B cell (primary cell): ENCODE data around the gene GZMM. TPM values are rescaled to one million over a fixed set of nuclear protein-coding genes. Genes with fewer than 3 reads are reported as not detected.

Experiments
- ATAC-seq: fragments of 200-7000 bp; cut with Tn5 transposase; one replicate; pipeline ENCODE4 v1.10.0; 2021; ENCODE audit warnings: low read depth, mild to moderate bottlenecking, moderate number of reproducible peaks, moderate library complexity
- CTCF ChIA-PET: fragments of 350-600 bp; sonication (Branson Sonifier 250); formaldehyde crosslinking; loops from one replicate; lab custom pipeline; 2021; ENCODE audit warnings: antibody characterized with exemption, inconsistent platforms; lab: Charles Lee
- POLR2A ChIA-PET: fragments of 350-600 bp; sonication (Branson Sonifier 250); formaldehyde crosslinking; loops from one replicate; lab custom pipeline; 2021; ENCODE audit warnings: antibody characterized with exemption; lab: Charles Lee
- DNase-seq: peaks from one replicate; pipeline ENCODE4 v3.0.0; 2013
- H2AFZ ChIP-seq: 2 replicates; pipeline ENCODE4 v1.6.1; 2012; ENCODE audit warnings: mild to moderate bottlenecking, low read depth, low read length; ENCODE audit not compliant: insufficient read depth, poor library complexity, severe bottlenecking
- H3K27ac ChIP-seq, 2 donors: 1 replicate in 1 of 2; 2 replicates in 1 of 2; pipeline ENCODE4 v1.5.1; 2012 to 2013; ENCODE audit warnings: low read length in 2 of 2, mild to moderate bottlenecking in 2 of 2, moderate library complexity in 1 of 2
- H3K27me3 ChIP-seq, 4 experiments: fragments of 200-600 bp in 1 of 4; sonication (generic) in 1 of 4; replicated peaks in 1 of 4; 1 replicate in 2 of 4; 2 replicates in 2 of 4; pipeline versions ENCODE4 v1.6.1 to v1.7.0; 2013 to 2016; ENCODE audit warnings: low read length in 3 of 4, mild to moderate bottlenecking in 2 of 4, mixed read lengths in 1 of 4, moderate library complexity in 1 of 4; ENCODE audit not compliant: insufficient read depth in 4 of 4, control insufficient read depth in 3 of 4; ENCODE audit errors: control extremely low read depth in 1 of 4
- H3K36me3 ChIP-seq, 2 experiments: replicated peaks in 1 of 2; 1 replicate in 1 of 2; 2 replicates in 1 of 2; pipeline versions ENCODE4 v1.6.1 to v1.7.1; 2013; ENCODE audit warnings: low read length in 1 of 2; ENCODE audit not compliant: insufficient read depth in 2 of 2, control insufficient read depth in 1 of 2; ENCODE audit errors: control extremely low read depth in 1 of 2, extremely low read depth in 1 of 2
- H3K4me1 ChIP-seq, 2 donors: fragments of 200-600 bp in 1 of 2; sonication (generic) in 1 of 2; 1 replicate in 1 of 2; 2 replicates in 1 of 2; pipeline versions ENCODE4 v1.5.1 to v1.6.1; 2013 to 2017; ENCODE audit warnings: low read length in 2 of 2; ENCODE audit not compliant: control insufficient read depth in 2 of 2, insufficient read depth in 2 of 2
- H3K4me2 ChIP-seq: replicated peaks from 2 replicates; pipeline ENCODE3; 2012; ENCODE audit warnings: mild to moderate bottlenecking, low read depth, low read length; ENCODE audit not compliant: poor library complexity, severe bottlenecking
- H3K4me3 ChIP-seq, 5 experiments: fragments of 200-600 bp in 1 of 5; sonication (generic) in 1 of 5; 1 replicate in 3 of 5; 2 replicates in 2 of 5; pipeline versions ENCODE4 v1.5.1 to v1.7.0; 2011 to 2016; ENCODE audit warnings: low read length in 4 of 5, mild to moderate bottlenecking in 4 of 5, low read depth in 2 of 5, control low read depth in 1 of 5, moderate library complexity in 1 of 5; ENCODE audit not compliant: insufficient read depth in 1 of 5; ENCODE audit errors: control extremely low read depth in 1 of 5, extremely low read depth in 1 of 5
- H3K79me2 ChIP-seq: fragments of 200-600 bp; sonication (generic); one replicate; pipeline ENCODE4 v1.6.0; 2016; ENCODE audit warnings: low read length; ENCODE audit not compliant: control insufficient read depth, insufficient read depth
- H3K9ac ChIP-seq: fragments of 200-600 bp; sonication (generic); 2 replicates; pipeline ENCODE4 v1.6.1; 2017; ENCODE audit warnings: mild to moderate bottlenecking, low read length, moderate library complexity
- H3K9me3 ChIP-seq, 3 donors: one replicate each; pipeline versions ENCODE4 v1.6.1 to v1.7.1; 2013; ENCODE audit warnings: low read length in 2 of 3; ENCODE audit not compliant: control insufficient read depth in 2 of 3, insufficient read depth in 1 of 3; ENCODE audit errors: control extremely low read depth in 1 of 3
- H4K20me1 ChIP-seq: 2 replicates; pipeline ENCODE4 v1.6.0; 2012; ENCODE audit warnings: mild to moderate bottlenecking, low read length; ENCODE audit not compliant: insufficient read depth, control insufficient read depth, poor library complexity, severe bottlenecking
- H3K27ac Mint-ChIP-seq: one replicate; pipeline ENCODE4 v1.8.0; 2021; ENCODE audit warnings: mixed read lengths
- H3K27me3 Mint-ChIP-seq: one replicate; pipeline ENCODE4 v1.8.0; 2021; ENCODE audit warnings: mixed read lengths
- H3K4me1 Mint-ChIP-seq: one replicate; pipeline ENCODE4 v1.8.0; 2021; ENCODE audit warnings: mixed read lengths
- H3K4me3 Mint-ChIP-seq: one replicate; pipeline ENCODE4 v1.8.0; 2021; ENCODE audit warnings: mixed read lengths
- H3K9me3 Mint-ChIP-seq: one replicate; pipeline ENCODE4 v1.8.0; 2022; ENCODE audit warnings: mixed read lengths; ENCODE audit not compliant: insufficient read depth
- EZH2 ChIP-seq: IDR thresholded peaks from 2 replicates; pipeline ENCODE4 v1.6.1; 2012; ENCODE audit warnings: borderline replicate concordance, low read depth, mild to moderate bottlenecking, moderate library complexity, low read length; ENCODE audit not compliant: insufficient read depth, poor library complexity, severe bottlenecking
- WGBS: methylation state at CpG from one replicate; pipeline ENCODE4 v1.1.5; 2013; ENCODE audit warnings: missing lambda C conversion rate; ENCODE audit not compliant: insufficient coverage; 5-methylcytosine and 5-hydroxymethylcytosine counted together
- intact Hi-C: fragments of 100-400 bp; cut with micrococcal nuclease; formaldehyde crosslinking; loops from one replicate; pipeline ENCODE4 v1.10.0; 2022
- polyA plus RNA-seq: library from polyadenylated mRNA; depleted of rRNA; stranded (reverse); fragments of >200 nt; gene quantifications from 2 replicates; pipeline ENCODE4 v1.2.3, GENCODE V29; 2012
- total RNA-seq, 2 donors: library from RNA; stranded (reverse); fragments of 120-200 nt in 1 of 2; gene quantifications; 1 replicate in 1 of 2; 2 replicates in 1 of 2; pipeline versions ENCODE4 v1.2.3 to v1.2.4, GENCODE V29; 2013 to 2022
- TF ChIP-seq, protein P1 (sequence below): fragments of 200-600 bp; IDR thresholded peaks from one replicate; pipeline ENCODE4 v1.8.0; 2022; ENCODE audit warnings: antibody characterized with exemption, mild to moderate bottlenecking

GZMM gene
- total and polyA plus RNA-seq, 2 donors (not counting 1 experiment from before 2014, with no cell fraction given): 2.1 TPM; not detected in 1

DNA sequence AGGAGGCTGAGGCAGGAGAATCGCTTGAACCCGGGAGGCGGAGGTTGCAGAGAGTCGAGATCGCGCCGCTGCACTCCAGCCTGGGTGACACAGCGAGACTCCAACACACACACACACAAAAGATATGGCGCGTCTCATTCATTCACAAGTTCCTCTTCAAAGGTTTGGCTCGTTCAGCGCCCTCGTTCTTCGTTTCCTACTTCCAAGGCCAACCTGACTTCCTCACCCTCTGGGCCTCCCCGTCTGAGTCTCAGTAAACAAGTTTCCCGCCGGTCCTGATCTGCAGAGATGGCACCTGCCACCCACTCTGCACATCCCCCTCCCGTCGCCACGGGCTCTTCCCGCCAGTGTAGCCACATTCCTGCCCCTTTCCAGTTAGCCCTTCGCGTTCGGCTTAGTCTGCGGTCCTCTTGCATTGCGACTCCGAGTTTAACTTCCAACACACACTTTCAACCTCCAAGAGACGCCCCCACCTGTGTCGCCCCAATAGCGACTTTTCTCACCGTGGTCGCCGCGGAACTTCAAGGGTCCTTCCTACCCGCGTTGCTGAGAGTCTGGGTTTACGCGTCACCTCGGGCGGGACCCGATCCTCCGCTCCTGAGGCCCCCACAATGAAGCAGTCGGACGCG, 27.2 kb downstream of the GZMM start:
- DNase-seq (peak; percentile 78), ATAC-seq (peak; percentile 8)
- peak overlapping the region; percentile 85 to 89 for H3K27ac ChIP-seq
- H3K4me3 Mint-ChIP-seq: peak overlapping the region; percentile 99
- H3K9me3 Mint-ChIP-seq: no peaks in the 10 kb centered on the region
- ChIA-PET CTCF (no interaction called here), POLR2A (interaction anchor here (0.6 kb wide), 1 partner anchor 49 kb away, joined by 4 read pairs; no protein-coding TSS in a partner anchor)
- peaks cover 30% of the 10 kb centered on the region for H4K20me1 ChIP-seq
- H3K9ac ChIP-seq: peak overlapping the region; percentile 87
- intact Hi-C loops: loop anchor here (5.0 kb wide), 1 partner anchor 836 kb away; the partner anchor contains the start of gene DAZAP1
- peaks cover 36% of the 10 kb centered on the region for H3K79me2 ChIP-seq
- WGBS: under 1% methylated on average over 45 of the region's 45 CpGs
- no peaks in the 10 kb centered on the region for H3K27me3 Mint-ChIP-seq
- H3K4me3 ChIP-seq: peak overlapping the region; percentile 61 to 89 (median 77)
- H3K4me2 ChIP-seq: peak overlapping the region; percentile 96
- H3K9me3 ChIP-seq: peaks cover 0 to 2% (median 0%) of the 10 kb centered on the region in 3 donors
- no peaks in the 10 kb centered on the region for H3K27me3 ChIP-seq
- H2AFZ ChIP-seq: peak overlapping the region; percentile 78
- H3K27ac Mint-ChIP-seq: peak overlapping the region; percentile 99
- TF ChIP-seq, protein P1, sequence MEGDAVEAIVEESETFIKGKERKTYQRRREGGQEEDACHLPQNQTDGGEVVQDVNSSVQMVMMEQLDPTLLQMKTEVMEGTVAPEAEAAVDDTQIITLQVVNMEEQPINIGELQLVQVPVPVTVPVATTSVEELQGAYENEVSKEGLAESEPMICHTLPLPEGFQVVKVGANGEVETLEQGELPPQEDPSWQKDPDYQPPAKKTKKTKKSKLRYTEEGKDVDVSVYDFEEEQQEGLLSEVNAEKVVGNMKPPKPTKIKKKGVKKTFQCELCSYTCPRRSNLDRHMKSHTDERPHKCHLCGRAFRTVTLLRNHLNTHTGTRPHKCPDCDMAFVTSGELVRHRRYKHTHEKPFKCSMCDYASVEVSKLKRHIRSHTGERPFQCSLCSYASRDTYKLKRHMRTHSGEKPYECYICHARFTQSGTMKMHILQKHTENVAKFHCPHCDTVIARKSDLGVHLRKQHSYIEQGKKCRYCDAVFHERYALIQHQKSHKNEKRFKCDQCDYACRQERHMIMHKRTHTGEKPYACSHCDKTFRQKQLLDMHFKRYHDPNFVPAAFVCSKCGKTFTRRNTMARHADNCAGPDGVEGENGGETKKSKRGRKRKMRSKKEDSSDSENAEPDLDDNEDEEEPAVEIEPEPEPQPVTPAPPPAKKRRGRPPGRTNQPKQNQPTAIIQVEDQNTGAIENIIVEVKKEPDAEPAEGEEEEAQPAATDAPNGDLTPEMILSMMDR: no peak
- TF ChIP-seq EZH2: no peak
- H3K4me1 Mint-ChIP-seq: peaks cover 33% of the 10 kb centered on the region
- H3K4me1 ChIP-seq: peaks cover 19 to 33% of the 10 kb centered on the region in 2 donors
- H3K36me3 ChIP-seq: no peaks in the 10 kb centered on the region

DNA sequence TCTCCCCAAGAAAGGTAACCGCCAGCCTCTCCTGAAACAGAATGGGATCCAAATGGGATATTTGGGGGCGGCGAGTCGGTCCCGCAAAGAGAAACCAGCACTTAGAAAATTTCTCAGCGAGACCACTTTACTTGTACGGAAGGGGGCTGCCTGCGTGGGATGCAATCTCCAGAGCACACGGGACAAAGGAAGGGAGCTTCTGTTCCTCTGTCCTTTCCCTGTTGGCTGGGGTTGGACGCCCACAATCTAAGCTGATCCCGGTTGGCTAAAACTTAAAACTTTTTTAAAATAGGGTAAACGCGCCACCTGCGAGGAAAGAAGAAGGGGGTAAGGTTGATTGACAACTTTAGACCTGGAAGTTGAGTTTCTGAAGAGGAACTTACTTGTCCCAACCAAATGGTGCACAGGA, 27.7 kb downstream of the GZMM start:
- H3K9ac ChIP-seq: peak overlapping the region; percentile 87
- peak overlapping the region; percentile 61 to 89 (median 77) for H3K4me3 ChIP-seq
- no peaks in the 10 kb centered on the region for H3K27me3 Mint-ChIP-seq
- H3K9me3 Mint-ChIP-seq: no peaks in the 10 kb centered on the region
- ChIA-PET POLR2A (interaction anchor here (0.6 to 1.8 kb wide), 2 partner anchors 49 to 65 kb away, joined by 4 read pairs; partner anchors contain the start of gene TPGS1), CTCF (interaction anchor here (0.8 kb wide), 1 partner anchor 61 kb away, joined by 4 read pairs; no protein-coding TSS in a partner anchor)
- H3K79me2 ChIP-seq: peaks cover 41% of the 10 kb centered on the region
- H2AFZ ChIP-seq: peak overlapping the region; percentile 78
- peaks cover 19 to 33% of the 10 kb centered on the region in 2 donors for H3K4me1 ChIP-seq
- TF ChIP-seq, protein P1: no peak
- no peak for TF ChIP-seq EZH2
- peak overlapping the region; percentile 96 for H3K4me2 ChIP-seq
- ATAC-seq (peak; percentile 3), DNase-seq (peak; percentile 70)
- H3K4me3 Mint-ChIP-seq: peak overlapping the region; percentile 99
- H3K27me3 ChIP-seq: no peaks in the 10 kb centered on the region
- no peaks in the 10 kb centered on the region for H3K9me3 ChIP-seq
- H4K20me1 ChIP-seq: peaks cover 36% of the 10 kb centered on the region
- intact Hi-C loops: loop anchor here (5.0 kb wide), 1 partner anchor 836 kb away; the partner anchor contains the start of gene DAZAP1
- peak overlapping the region; percentile 85 to 89 for H3K27ac ChIP-seq
- no peaks in the 10 kb centered on the region for H3K36me3 ChIP-seq
- H3K4me1 Mint-ChIP-seq: peaks cover 33% of the 10 kb centered on the region
- peak overlapping the region; percentile 99 for H3K27ac Mint-ChIP-seq
- 1% methylated on average over 9 of the region's 14 CpGs for WGBS
